ENCODE measurements around the gene TAF10.

The TAF10 gene

GRCh38 chr11:6640036-6640984, 28.3 kb upstream of the TAF10 start:
- no peak for DNase-seq

- no peak for DNase-seq
These were observed 26.4 kb upstream of the TAF10 start for GRCh38 chr11:6638429-6638828.

GRCh38 chr11:6637871-6638270, 25.9 kb upstream of the TAF10 start:
- DNase-seq: no peak

- DNase-seq: no peak
These were observed 24.5 kb upstream of the TAF10 start for GRCh38 chr11:6636480-6636879.

- DNase-seq: no peak
These were observed 23.3 kb upstream of the TAF10 start for GRCh38 chr11:6635082-6635932.

GRCh38 chr11:6634534-6634933, 22.5 kb upstream of the TAF10 start:
- no peak for DNase-seq

GRCh38 chr11:6633422-6634408, 21.7 kb upstream of the TAF10 start:
- DNase-seq: no peak

- DNase-seq: no peak
These were observed 20.4 kb upstream of the TAF10 start for GRCh38 chr11:6632116-6633073.

GRCh38 chr11:6631361-6631890, 19.4 kb upstream of the TAF10 start:
- no peak for DNase-seq

- DNase-seq: no peak
These were observed 18.7 kb upstream of the TAF10 start for GRCh38 chr11:6630632-6631291.

GRCh38 chr11:6629892-6630631, 18.0 kb upstream of the TAF10 start:
- no peak for DNase-seq

- DNase-seq: no peak
These were observed 17.5 kb upstream of the TAF10 start for GRCh38 chr11:6629573-6629891.

- no peak for DNase-seq
These were observed 16.5 kb upstream of the TAF10 start for GRCh38 chr11:6628526-6628925.

GRCh38 chr11:6627762-6628241, 15.8 kb upstream of the TAF10 start:
- DNase-seq: no peak

GRCh38 chr11:6626971-6627761, 15.2 kb upstream of the TAF10 start:
- DNase-seq: no peak

GRCh38 chr11:6625832-6626420, 13.9 kb upstream of the TAF10 start:
- no peak for DNase-seq

GRCh38 chr11:6625156-6625831, 13.3 kb upstream of the TAF10 start:
- no peak for DNase-seq
